Testis (tissue), 2 donors: Measurements from ENCODE around the gene TBKBP1.

Experiments
- CTCF ChIP-seq, 3 experiments: fragments of 450-650 bp in 2 of 3; fragments of 200-600 bp in 1 of 3; sonication (generic) in 1 of 3; IDR thresholded peaks; one replicate each; pipeline ENCODE4 v1.5.1; 2016 to 2019; ENCODE audit warnings: antibody characterized with exemption in 3 of 3, mild to moderate bottlenecking in 2 of 3, moderate library complexity in 1 of 3
- POLR2A ChIP-seq: fragments of 450-650 bp; IDR thresholded peaks from one replicate; pipeline ENCODE4 v1.6.1; 2017; ENCODE audit warnings: antibody characterized with exemption, mild to moderate bottlenecking, moderate library complexity

GRCh38 chr17:47670064-47670463 is 23.9 kb upstream of the TBKBP1 start:
- no peak for TF ChIP-seq CTCF (IDR thresholded peaks at IDR 0.05)
- TF ChIP-seq POLR2A = no peak
